Cardiac atrium fibroblast (primary cell): Measurements from ENCODE around the gene OR52J3. TPM values are rescaled to one million over a fixed set of nuclear protein-coding genes. Genes with fewer than 3 reads are reported as not detected.

Experiments
- total RNA-seq: library from RNA; depleted of rRNA; stranded (reverse); fragments of >200 nt; gene quantifications from 2 replicates; pipeline ENCODE4 v1.2.3, GENCODE V29; 2015

The OR52J3 gene
- total RNA-seq = not detected in 2 replicates

DNA sequence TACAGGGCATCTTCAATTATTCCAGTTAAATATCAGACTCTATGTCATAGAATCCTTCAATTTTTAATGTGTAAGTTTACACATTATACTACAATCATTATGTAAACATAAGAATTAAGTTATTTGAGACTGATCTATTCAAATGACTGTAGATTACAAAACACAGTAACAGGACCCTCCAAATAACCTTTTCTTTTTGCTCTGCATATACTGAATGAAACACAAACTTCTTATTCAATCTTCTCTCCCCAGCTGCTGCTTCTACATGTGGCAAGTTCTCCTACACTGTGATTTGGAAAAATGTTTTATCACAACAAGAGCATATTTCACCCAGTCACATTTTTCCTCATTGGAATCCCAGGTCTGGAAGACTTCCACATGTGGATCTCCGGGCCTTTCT lies at the start of gene OR52J3:
OR52J3 (plus strand) TSS at position 301 of the 400 bp plus-strand sequence; CDS start at position 301, 0 bp downstream.

DNA sequence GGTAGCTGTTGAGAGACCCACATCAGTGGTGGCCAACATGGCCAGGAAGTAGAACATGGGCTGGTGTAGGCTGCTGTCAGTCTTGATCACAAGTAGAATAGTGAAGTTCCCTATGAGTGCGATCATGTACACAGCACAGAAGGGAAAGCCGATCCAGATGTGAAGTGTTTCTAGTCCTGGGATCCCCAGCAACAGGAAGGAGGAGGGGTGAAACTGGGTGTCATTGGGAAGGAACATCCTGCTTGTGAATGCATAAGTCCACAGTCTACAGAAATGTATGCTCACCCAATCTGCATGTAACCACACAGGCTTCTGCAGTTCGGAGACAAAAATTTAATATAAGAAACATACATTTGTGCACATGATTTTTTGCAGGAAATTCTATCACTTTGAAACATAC lies 13.1 kb downstream of the OR52J3 start, which contains the start of gene OR52E2:
OR52E2 (minus strand) TSS at position 237 of the 400 bp plus-strand sequence; CDS start at position 237, 0 bp downstream.

DNA sequence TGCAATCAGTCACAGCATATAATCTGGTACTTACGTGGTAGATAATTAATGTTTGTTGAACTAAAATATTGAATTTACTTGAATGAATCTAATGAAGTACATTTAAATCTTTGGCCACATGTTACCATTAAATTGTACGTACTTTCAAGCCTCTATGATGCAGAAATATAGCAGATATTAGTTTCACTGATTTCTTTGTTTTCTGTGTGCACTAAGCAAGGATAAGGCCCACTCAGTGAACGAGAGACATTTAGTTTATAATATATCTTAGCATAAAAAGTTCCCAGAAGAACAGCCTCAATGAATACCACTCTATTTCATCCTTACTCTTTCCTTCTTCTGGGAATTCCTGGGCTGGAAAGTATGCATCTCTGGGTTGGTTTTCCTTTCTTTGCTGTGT lies 22.9 kb downstream of the OR52J3 start, which contains the start of gene OR52E1:
OR52E1 (plus strand) TSS at position 301 of the 400 bp plus-strand sequence.

Other genes starting within 250 kb of the OR52J3 start
- not detected in 2 replicates for gene OR52R1, start 242.1 kb upstream of the OR52J3 start, total RNA-seq
- not detected in 2 replicates for gene OR51F2, start 225.2 kb upstream of the OR52J3 start, total RNA-seq
- not detected in 2 replicates for gene OR51S1, start 197.3 kb upstream of the OR52J3 start, total RNA-seq
- not detected in 2 replicates for gene OR51T1, start 164.6 kb upstream of the OR52J3 start, total RNA-seq
- gene OR51A7, start 142.7 kb upstream of the OR52J3 start, total RNA-seq = not detected in 2 replicates
- not detected in 2 replicates for gene OR51G2, start 127.2 kb upstream of the OR52J3 start, total RNA-seq
- gene OR51G1, start 122.2 kb upstream of the OR52J3 start, total RNA-seq = not detected in 2 replicates
- not detected in 2 replicates for gene OR51A4, start 98.9 kb upstream of the OR52J3 start, total RNA-seq
- gene OR51A2, start 90.8 kb upstream of the OR52J3 start, total RNA-seq = not detected in 2 replicates
- gene OR51L1, start 51.7 kb upstream of the OR52J3 start, total RNA-seq = not detected in 2 replicates
- not detected in 2 replicates for gene OR52E2, start 13.1 kb downstream of the OR52J3 start, total RNA-seq
- not detected in 2 replicates for gene OR52E1, start 23.0 kb downstream of the OR52J3 start, total RNA-seq
- gene OR52A5, start 91.8 kb downstream of the OR52J3 start, total RNA-seq = not detected in 2 replicates
- gene OR52A1, start 108.2 kb downstream of the OR52J3 start, total RNA-seq = not detected in 2 replicates
- gene OR51V1, start 154.2 kb downstream of the OR52J3 start, total RNA-seq = not detected in 2 replicates
- gene HBB, start 180.5 kb downstream of the OR52J3 start, total RNA-seq = not detected in 2 replicates
- not detected in 2 replicates for gene HBD, start 188.0 kb downstream of the OR52J3 start, total RNA-seq
- gene HBG1, start 203.3 kb downstream of the OR52J3 start, total RNA-seq = not detected in 2 replicates
- gene HBG2, start 208.3 kb downstream of the OR52J3 start, total RNA-seq = not detected in 2 replicates
- not detected in 2 replicates for gene HBE1, start 223.4 kb downstream of the OR52J3 start, total RNA-seq